ENCODE results near the gene TEKT2. TPM values are rescaled to one million over a fixed set of nuclear protein-coding genes. Genes with fewer than 3 reads are reported as not detected.

TEKT2 gene
- total and polyA plus RNA-seq, 2 of the 4 experiments (the other 2 are of a cell fraction): 0.18 TPM; not detected in 1

GRCh38 chr1:36084497-36085115 is 712 bp downstream of the TEKT2 start:
- intact Hi-C loops (cut with micrococcal nuclease): loop anchor here (10.0 kb wide), 1 partner anchor 150 kb away; the partner anchor contains the start of gene AGO3
- dilution Hi-C loops (cut with HindIII; ENCODE audit: low sequenced_read_pairs, unreplicated experiment): no loop called here

More at GRCh38 chr1:36084497-36085115, 712 bp downstream of the TEKT2 start:
- Histone ChIP-seq H4K20me1 (ENCODE audit: insufficient read depth, low read length) (0 out of 2 replicates have a peak, but pooled peaks cover 5% of the 10 kb centered on the region), H3K36me3 (ENCODE audit: control insufficient read depth, insufficient read depth, low read length) (no peaks in the 10 kb centered on the region), H4K91ac (ENCODE audit: insufficient read depth, low read depth, low read length) (no peak overlapping the region), H3K79me1 (ENCODE audit: low read depth in 1 of 2, low read length in 2 of 2) (peaks cover 5 to 9% of the 10 kb centered on the region in 2 experiments; a peak in 3 of 4 replicates), H3K4me3 (ENCODE audit: insufficient read depth, low read depth, low read length) (peak overlapping the region; percentile 31), H3K4me1 (ENCODE audit: control insufficient read depth, insufficient read depth, low read length) (0 out of 2 replicates have a peak, but pooled peaks cover under 1% of the 10 kb centered on the region), H3K27ac (ENCODE audit: insufficient read depth, low read length) (no peak overlapping the region), H2AFZ (replicated peaks; ENCODE audit: low read length, poor library complexity) (peak overlapping the region; percentile 95), H3K27me3 (ENCODE audit: control insufficient read depth, insufficient read depth, low read length) (no peaks in the 10 kb centered on the region; the same call in 1 of the 2 replicates), H4K8ac (ENCODE audit: low read depth in 2 of 2, low read length in 2 of 2) (no peak overlapping the region), H3K23ac (ENCODE audit: low read depth, low read length) (no peak overlapping the region), H2AK5ac (ENCODE audit: low read depth, low read length) (no peak overlapping the region), H3K56ac (ENCODE audit: extremely low read depth, insufficient read depth, low read length) (no peak overlapping the region), H3K9ac (ENCODE audit: low read depth, low read length) (no peak overlapping the region), H2AK9ac (replicated peaks; ENCODE audit: low read depth, low read length, poor library complexity) (peak overlapping the region; percentile 91), H3K9me3 (ENCODE audit: control insufficient read depth, insufficient read depth, low read length) (no peaks in the 10 kb centered on the region), H2BK20ac (ENCODE audit: low read depth, low read length) (no peak overlapping the region), H3K4me2 (ENCODE audit: low read depth, low read length) (peak overlapping the region; percentile 14), H3K9me1 (ENCODE audit: insufficient read depth, low read length) (peaks cover 8% of the 10 kb centered on the region; the same call in 1 of the 2 replicates), H4K5ac (ENCODE audit: low read depth, low read length) (no peak overlapping the region), H2BK15ac (ENCODE audit: low read depth, low read length) (no peak overlapping the region), H2BK120ac (ENCODE audit: low read depth, low read length) (no peak overlapping the region), H3K14ac (replicated peaks; ENCODE audit: low read depth, low read length) (peak overlapping the region; percentile 32; the same call in 1 of the 2 replicates), H2BK5ac (ENCODE audit: low read depth, low read length, poor library complexity, severe bottlenecking) (no peak overlapping the region), H3K18ac (ENCODE audit: low read depth, low read length) (no peak overlapping the region), H3K4ac (ENCODE audit: low read depth, low read length) (no peak overlapping the region)
- CTCF ChIA-PET: no interaction called here
- no TSS peak for BruUV-seq (replicated peaks)
- POLR2A ChIA-PET (ENCODE audit: unreplicated experiment): no interaction called here
- 43% methylated on average over 6 of the region's 19 CpGs; no CpG with 5 or more reads in 1 of the 2 experiments for whole genome bisulfite sequencing, 2 experiments (ENCODE audit: extremely low coverage in 2 of 2, insufficient read length in 1 of 2)
- ATAC-seq (ENCODE audit: low read depth) (no peak), DNase-seq (no peak)
- TF ChIP-seq SMC3 (IDR thresholded peaks at IDR 0.05; ENCODE audit: low read depth, low read length): no peak
- in situ Hi-C loops (cut with MboI; ENCODE audit: low sequenced_read_pairs): no loop called here

Data from IMR-90 (cell line).